Right kidney (tissue), 9 donors: Measurements from ENCODE around the gene UBL7.
"Not testable (repeated sequence)": the region's sequence is repeated elsewhere in the genome, so short reads cannot be mapped to it uniquely, and the experiment has no call there.

Source experiments
- DNase-seq: peaks from one replicate; pipeline ENCODE4 v3.0.0-alpha.2; 2016
- long read RNA-seq, 8 donors: transcript quantifications; one replicate each; lab custom pipeline, GENCODE V29; 2026

Gene UBL7
- long read RNA-seq, donor 1, transcript UBL7-202 (11 exons, 1,427 nt) = major isoform, 17 of 36 reads
- long read RNA-seq, donor 1, transcript UBL7-201 (11 exons, 1,360 nt) = minor isoform, 10 of 36 reads
- long read RNA-seq, donor 1, partial matches to known transcripts = 7 of 36 reads
- long read RNA-seq, donor 1, other reads (novel, unspliced or antisense) = 0 of 36 reads
- long read RNA-seq, donor 2, transcript UBL7-201 (11 exons, 1,360 nt) = major isoform, 11 of 20 reads
- long read RNA-seq, donor 2, partial matches to known transcripts = 0 of 20 reads
- long read RNA-seq, donor 2, other reads (novel, unspliced or antisense) = 6 of 20 reads
- long read RNA-seq, donor 3, transcript UBL7-202 (11 exons, 1,427 nt) = major isoform, 8 of 11 reads
- long read RNA-seq, donor 3, partial matches to known transcripts = 0 of 11 reads
- long read RNA-seq, donor 3, other reads (novel, unspliced or antisense) = 0 of 11 reads
- long read RNA-seq, donor 4, transcript UBL7-201 (11 exons, 1,360 nt) = major isoform, 7 of 14 reads
- long read RNA-seq, donor 4, transcript UBL7-202 (11 exons, 1,427 nt) = minor isoform, 6 of 14 reads
- long read RNA-seq, donor 4, partial matches to known transcripts = 0 of 14 reads
- long read RNA-seq, donor 4, other reads (novel, unspliced or antisense) = 0 of 14 reads
- long read RNA-seq, donor 5, transcript UBL7-202 (11 exons, 1,427 nt) = major isoform, 7 of 13 reads
- long read RNA-seq, donor 5, transcript UBL7-201 (11 exons, 1,360 nt) = minor isoform, 6 of 13 reads
- long read RNA-seq, donor 5, partial matches to known transcripts = 0 of 13 reads
- long read RNA-seq, donor 5, other reads (novel, unspliced or antisense) = 0 of 13 reads
- long read RNA-seq, donor 6, transcript UBL7-202 (11 exons, 1,427 nt) = major isoform, 8 of 31 reads
- long read RNA-seq, donor 6, transcript UBL7-201 (11 exons, 1,360 nt) = minor isoform, 5 of 31 reads
- long read RNA-seq, donor 6, partial matches to known transcripts = 18 of 31 reads
- long read RNA-seq, donor 6, other reads (novel, unspliced or antisense) = 0 of 31 reads
- long read RNA-seq, donor 7 = 0 reads
- long read RNA-seq, donor 8, transcript UBL7-202 (11 exons, 1,427 nt) = minor isoform, 8 of 39 reads
- long read RNA-seq, donor 8, transcript UBL7-201 (11 exons, 1,360 nt) = major isoform, 12 of 39 reads
- long read RNA-seq, donor 8, partial matches to known transcripts = 13 of 39 reads
- long read RNA-seq, donor 8, other reads (novel, unspliced or antisense) = 6 of 39 reads

- peak; percentile 88 for DNase-seq
These were observed at the start of gene UBL7 for GRCh38 chr15:74460871-74461846. UBL7 (minus strand) TSS chr15:74461160; CDS start chr15:74458867, 2,293 bp downstream.

- no peak for DNase-seq
These were observed 45.5 kb upstream of the UBL7 start for GRCh38 chr15:74506515-74506840.

GRCh38 chr15:74505837-74506514 lies 45.0 kb upstream of the UBL7 start:
- DNase-seq = no peak

GRCh38 chr15:74504836-74505235 lies 43.9 kb upstream of the UBL7 start:
- DNase-seq = no peak

GRCh38 chr15:74504418-74504817 lies 43.5 kb upstream of the UBL7 start:
- DNase-seq = no peak

GRCh38 chr15:74502301-74502700 lies 41.3 kb upstream of the UBL7 start:
- no peak for DNase-seq

- no peak for DNase-seq
These were observed 39.4 kb upstream of the UBL7 start for GRCh38 chr15:74500401-74500800.

GRCh38 chr15:74499366-74499765 lies 38.4 kb upstream of the UBL7 start:
- DNase-seq = no peak

- DNase-seq = no peak
These were observed 36.6 kb upstream of the UBL7 start for GRCh38 chr15:74497584-74497983.

- DNase-seq = no peak
These were observed 35.7 kb upstream of the UBL7 start for GRCh38 chr15:74496648-74497047.

- DNase-seq = no peak
These were observed 29.4 kb upstream of the UBL7 start for GRCh38 chr15:74490339-74490689.

- DNase-seq = peak; percentile 35
These were observed 28.8 kb upstream of the UBL7 start for GRCh38 chr15:74489518-74490338.

GRCh38 chr15:74488776-74489175 lies 27.8 kb upstream of the UBL7 start:
- no peak for DNase-seq

GRCh38 chr15:74482661-74483060 lies 21.7 kb upstream of the UBL7 start:
- no peak for DNase-seq

GRCh38 chr15:74480364-74480763 lies 19.4 kb upstream of the UBL7 start:
- DNase-seq = not testable (repeated sequence)

- DNase-seq = not testable (repeated sequence)
These were observed 10.7 kb upstream of the UBL7 start for GRCh38 chr15:74471621-74472020.

GRCh38 chr15:74470631-74471395 lies 9.9 kb upstream of the UBL7 start:
- no peak for DNase-seq

GRCh38 chr15:74468341-74469032 lies 7.5 kb upstream of the UBL7 start:
- DNase-seq = no peak

GRCh38 chr15:74466570-74466969 lies 5.6 kb upstream of the UBL7 start:
- DNase-seq = no peak
